ENCODE data around the gene RPL15. TPM values are rescaled to one million over a fixed set of nuclear protein-coding genes. Genes with fewer than 3 reads are reported as not detected.

RPL15 gene
- total RNA-seq, 1 experiment from 2014 or later: 864 TPM

DNA sequence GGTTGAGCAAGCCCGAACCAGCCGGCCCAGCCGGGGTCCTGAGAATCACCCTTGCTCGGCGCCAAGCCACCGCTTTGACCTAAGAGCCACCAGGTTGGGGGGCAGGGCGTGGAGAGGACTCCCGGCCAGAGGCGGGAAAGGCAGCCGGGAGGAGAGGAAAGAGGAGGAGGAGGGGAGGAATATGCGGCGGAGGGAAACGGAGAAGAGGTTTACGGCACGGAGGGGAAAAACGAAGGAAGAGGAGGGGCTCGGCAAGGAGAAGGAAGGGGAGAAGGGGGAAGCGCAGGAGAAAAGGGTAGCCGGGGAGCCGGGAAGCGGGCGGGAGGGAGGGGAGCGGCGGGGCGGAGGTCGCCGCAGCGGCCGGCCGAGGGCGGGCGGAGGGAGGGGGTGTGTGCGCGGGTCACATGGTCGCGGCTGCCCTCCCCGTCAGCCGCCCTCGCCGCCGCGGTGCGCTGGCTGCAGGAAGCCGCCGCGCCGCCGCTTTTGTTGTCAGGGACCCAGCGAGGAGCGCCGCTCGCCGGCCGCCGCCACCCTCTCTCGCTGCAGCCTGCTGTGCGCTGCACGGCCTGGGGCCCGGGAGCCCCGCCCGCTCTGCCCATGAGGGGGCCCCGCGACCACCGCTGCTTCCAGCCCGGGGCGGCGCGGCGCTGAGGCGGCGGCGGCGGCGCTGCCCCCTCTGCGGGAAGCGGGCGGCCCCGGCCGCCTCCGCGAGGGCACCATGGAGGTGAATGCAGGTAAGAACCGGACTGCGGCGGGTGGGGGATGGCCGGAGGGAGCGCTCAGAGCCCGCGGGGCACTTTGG lies 28.1 kb downstream of the RPL15 start, which contains the start of gene NR1D2:
TSS of gene NR1D2 (plus strand) at position 426 of the 802 bp plus-strand sequence. CDS start at position 719, 293 bp downstream.
- intact Hi-C loops (cut with micrococcal nuclease; ENCODE audit: unreplicated experiment): no loop called here
- peak within 1 kb of the TSS; percentile 68 to 80 for H3K4me3 ChIP-seq (ENCODE audit: low read depth in 2 of 2, low read length in 2 of 2)
- CTCF ChIA-PET: no interaction called here
- POLR2A ChIA-PET: no interaction called here
- H3K27ac ChIP-seq (ENCODE audit: low read length): peak within 1 kb of the TSS; percentile 86
- no peaks in the 10 kb centered on the region; the same call in 1 of the 2 replicates for H3K36me3 ChIP-seq (ENCODE audit: control insufficient read depth, insufficient read depth, low read length)
- no TSS peak for BruUV-seq (replicated peaks)
- no peaks in the 10 kb centered on the region for H3K27me3 ChIP-seq (ENCODE audit: control insufficient read depth, insufficient read depth, low read length)
- DNase-seq (ENCODE audit: low read depth, low spot score): no peak
- peak; percentile 74 for ATAC-seq
- in situ Hi-C loops (cut with HindIII; ENCODE audit: low pct_unique_long_range_greater_than_20kb, low sequenced_read_pairs): no loop called here
- peak; percentile 77; the same call in 1 of the 2 replicates for TF ChIP-seq SIN3A (IDR thresholded peaks at IDR 0.05; ENCODE audit: borderline replicate concordance, insufficient read depth, low read depth, low read length)
- TF ChIP-seq, protein P1, sequence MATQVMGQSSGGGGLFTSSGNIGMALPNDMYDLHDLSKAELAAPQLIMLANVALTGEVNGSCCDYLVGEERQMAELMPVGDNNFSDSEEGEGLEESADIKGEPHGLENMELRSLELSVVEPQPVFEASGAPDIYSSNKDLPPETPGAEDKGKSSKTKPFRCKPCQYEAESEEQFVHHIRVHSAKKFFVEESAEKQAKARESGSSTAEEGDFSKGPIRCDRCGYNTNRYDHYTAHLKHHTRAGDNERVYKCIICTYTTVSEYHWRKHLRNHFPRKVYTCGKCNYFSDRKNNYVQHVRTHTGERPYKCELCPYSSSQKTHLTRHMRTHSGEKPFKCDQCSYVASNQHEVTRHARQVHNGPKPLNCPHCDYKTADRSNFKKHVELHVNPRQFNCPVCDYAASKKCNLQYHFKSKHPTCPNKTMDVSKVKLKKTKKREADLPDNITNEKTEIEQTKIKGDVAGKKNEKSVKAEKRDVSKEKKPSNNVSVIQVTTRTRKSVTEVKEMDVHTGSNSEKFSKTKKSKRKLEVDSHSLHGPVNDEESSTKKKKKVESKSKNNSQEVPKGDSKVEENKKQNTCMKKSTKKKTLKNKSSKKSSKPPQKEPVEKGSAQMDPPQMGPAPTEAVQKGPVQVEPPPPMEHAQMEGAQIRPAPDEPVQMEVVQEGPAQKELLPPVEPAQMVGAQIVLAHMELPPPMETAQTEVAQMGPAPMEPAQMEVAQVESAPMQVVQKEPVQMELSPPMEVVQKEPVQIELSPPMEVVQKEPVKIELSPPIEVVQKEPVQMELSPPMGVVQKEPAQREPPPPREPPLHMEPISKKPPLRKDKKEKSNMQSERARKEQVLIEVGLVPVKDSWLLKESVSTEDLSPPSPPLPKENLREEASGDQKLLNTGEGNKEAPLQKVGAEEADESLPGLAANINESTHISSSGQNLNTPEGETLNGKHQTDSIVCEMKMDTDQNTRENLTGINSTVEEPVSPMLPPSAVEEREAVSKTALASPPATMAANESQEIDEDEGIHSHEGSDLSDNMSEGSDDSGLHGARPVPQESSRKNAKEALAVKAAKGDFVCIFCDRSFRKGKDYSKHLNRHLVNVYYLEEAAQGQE (IDR thresholded peaks at IDR 0.05; ENCODE audit: insufficient read depth in 1 of 2, low read depth in 2 of 2, low read length in 1 of 2): no peak
- H3K9me3 ChIP-seq (ENCODE audit: control insufficient read depth, insufficient read depth, low read depth, low read length): no peaks in the 10 kb centered on the region
- peaks cover 33% of the 10 kb centered on the region for H3K4me1 ChIP-seq (ENCODE audit: control insufficient read depth, insufficient read depth, low read length)

DNA sequence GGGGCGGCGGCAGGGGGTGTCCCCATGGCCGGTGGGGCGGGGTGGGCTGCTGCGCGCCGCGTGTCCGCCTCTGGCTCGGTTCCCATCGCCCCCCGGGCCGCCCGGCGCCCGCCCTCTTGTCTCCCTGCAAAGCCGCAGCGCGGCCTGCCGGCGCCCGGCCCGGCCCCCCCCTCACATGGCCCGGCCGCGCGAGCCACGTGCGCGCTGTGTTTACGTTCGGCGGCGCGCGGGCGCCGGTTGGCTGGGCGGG lies 28.7 kb downstream of the RPL15 start:
- no peaks in the 10 kb centered on the region; the same call in 1 of the 2 replicates for H3K36me3 ChIP-seq (ENCODE audit: control insufficient read depth, insufficient read depth, low read length)
- peak; percentile 83; the same call in 1 of the 2 replicates for TF ChIP-seq SIN3A (IDR thresholded peaks at IDR 0.05; ENCODE audit: borderline replicate concordance, insufficient read depth, low read depth, low read length)
- no peak for TF ChIP-seq POLR2AphosphoS5 (IDR thresholded peaks at IDR 0.05; ENCODE audit: low read depth, low read length)
- peaks cover 33% of the 10 kb centered on the region for H3K4me1 ChIP-seq (ENCODE audit: control insufficient read depth, insufficient read depth, low read length)
- no peak overlapping the region for H3K27ac ChIP-seq (ENCODE audit: low read length)
- H3K9me3 ChIP-seq (ENCODE audit: control insufficient read depth, insufficient read depth, low read depth, low read length): no peaks in the 10 kb centered on the region
- intact Hi-C loops (cut with micrococcal nuclease; ENCODE audit: unreplicated experiment) (no loop called here), in situ Hi-C loops (cut with HindIII; ENCODE audit: low pct_unique_long_range_greater_than_20kb, low sequenced_read_pairs) (no loop called here)
- ATAC-seq: no peak
- DNase-seq (ENCODE audit: low read depth, low spot score): no peak
- no peaks in the 10 kb centered on the region for H3K27me3 ChIP-seq (ENCODE audit: control insufficient read depth, insufficient read depth, low read length)
- CTCF ChIA-PET: no interaction called here
- POLR2A ChIA-PET: no interaction called here
- no TSS peak for BruUV-seq (replicated peaks)
- peak overlapping the region; percentile 27 to 68; a peak in 3 of 4 replicates for H3K4me3 ChIP-seq (ENCODE audit: low read depth in 2 of 2, low read length in 2 of 2)

- intact Hi-C loops (cut with micrococcal nuclease; ENCODE audit: unreplicated experiment): no loop called here
- in situ Hi-C loops (cut with HindIII; ENCODE audit: low pct_unique_long_range_greater_than_20kb, low sequenced_read_pairs): no loop called here
Observed at GRCh38 chr3:23945913-23946687, 29.2 kb downstream of the RPL15 start.

More at GRCh38 chr3:23945913-23946687, 29.2 kb downstream of the RPL15 start:
- TF ChIP-seq POLR2AphosphoS5 (IDR thresholded peaks at IDR 0.05; ENCODE audit: low read depth, low read length) (peak; percentile 49; the same call in 1 of the 2 replicates), TCF7L2 (IDR thresholded peaks at IDR 0.05; ENCODE audit: low read depth, low read length) (peak; percentile 58; the same call in 1 of the 2 replicates), CTCF (IDR thresholded peaks at IDR 0.05) (no peak)
- POLR2A ChIA-PET: interaction anchor here (0.5 kb wide), 1 partner anchor 19 kb away, joined by 11 read pairs; no protein-coding TSS in a partner anchor
- ATAC-seq (peak; percentile 88), DNase-seq (ENCODE audit: low read depth, low spot score) (peak; percentile 61)
- H3K9me3 ChIP-seq (ENCODE audit: control insufficient read depth, insufficient read depth, low read depth, low read length): no peaks in the 10 kb centered on the region
- BruUV-seq (replicated peaks): no TSS peak
- H3K27me3 ChIP-seq (ENCODE audit: control insufficient read depth, insufficient read depth, low read length): no peaks in the 10 kb centered on the region
- peak overlapping the region; percentile 86 for H3K27ac ChIP-seq (ENCODE audit: low read length)
- H3K36me3 ChIP-seq (ENCODE audit: control insufficient read depth, insufficient read depth, low read length): no peaks in the 10 kb centered on the region; the same call in 1 of the 2 replicates
- H3K4me3 ChIP-seq (ENCODE audit: low read depth in 2 of 2, low read length in 2 of 2): peak overlapping the region; percentile 68 to 80
- CTCF ChIA-PET: no interaction called here
- H3K4me1 ChIP-seq (ENCODE audit: control insufficient read depth, insufficient read depth, low read length): peaks cover 33% of the 10 kb centered on the region

Measured in Panc1 (cell line).